Activated naive CD8-positive, alpha-beta T cell treated with anti-CD3 and anti-CD28 coated beads, Interleukin-2, amount 10 ng/mL, durations not matched to agents 7 days and 5 days (primary cell): ENCODE results near the gene THADA. TPM values are rescaled to one million over a fixed set of nuclear protein-coding genes. Genes with fewer than 3 reads are reported as not detected.

ENCODE experiments used
- ATAC-seq: fragments of 150-1000 bp; cut with Tn5 transposase; one replicate; pipeline ENCODE4 v1.10.0; 2021; ENCODE audit warnings: low read depth, moderate library complexity
- POLR2A ChIA-PET: fragments of 350-600 bp; sonication (Branson Sonifier 250); formaldehyde crosslinking; loops from one replicate; lab custom pipeline; 2021; ENCODE audit warnings: antibody characterized with exemption; lab: Charles Lee
- DNase-seq: peaks from one replicate; pipeline ENCODE4 v3.0.0; 2021
- H3K27ac Mint-ChIP-seq: one replicate; pipeline ENCODE4 v1.8.0; 2022; ENCODE audit warnings: mild to moderate bottlenecking, mixed read lengths
- H3K27me3 Mint-ChIP-seq: one replicate; pipeline ENCODE4 v1.8.0; 2022; ENCODE audit warnings: mild to moderate bottlenecking, moderate library complexity, mixed read lengths
- H3K36me3 Mint-ChIP-seq: one replicate; pipeline ENCODE4 v1.8.0; 2021; ENCODE audit warnings: mild to moderate bottlenecking, mixed read lengths
- H3K4me1 Mint-ChIP-seq: one replicate; pipeline ENCODE4 v1.8.0; 2021; ENCODE audit warnings: mixed read lengths
- H3K4me3 Mint-ChIP-seq: one replicate; pipeline ENCODE4 v1.8.0; 2022; ENCODE audit warnings: mild to moderate bottlenecking, moderate library complexity, mixed read lengths
- H3K9me3 Mint-ChIP-seq: one replicate; pipeline ENCODE4 v1.8.0; 2021; ENCODE audit warnings: mixed read lengths
- total RNA-seq, 2 experiments: library from RNA; stranded (reverse); gene quantifications; one replicate each; pipeline ENCODE4 v1.2.3, GENCODE V29; 2021

Gene THADA
- total RNA-seq, 2 experiments from 2014 or later: 30.5 to 30.8 TPM

DNA sequence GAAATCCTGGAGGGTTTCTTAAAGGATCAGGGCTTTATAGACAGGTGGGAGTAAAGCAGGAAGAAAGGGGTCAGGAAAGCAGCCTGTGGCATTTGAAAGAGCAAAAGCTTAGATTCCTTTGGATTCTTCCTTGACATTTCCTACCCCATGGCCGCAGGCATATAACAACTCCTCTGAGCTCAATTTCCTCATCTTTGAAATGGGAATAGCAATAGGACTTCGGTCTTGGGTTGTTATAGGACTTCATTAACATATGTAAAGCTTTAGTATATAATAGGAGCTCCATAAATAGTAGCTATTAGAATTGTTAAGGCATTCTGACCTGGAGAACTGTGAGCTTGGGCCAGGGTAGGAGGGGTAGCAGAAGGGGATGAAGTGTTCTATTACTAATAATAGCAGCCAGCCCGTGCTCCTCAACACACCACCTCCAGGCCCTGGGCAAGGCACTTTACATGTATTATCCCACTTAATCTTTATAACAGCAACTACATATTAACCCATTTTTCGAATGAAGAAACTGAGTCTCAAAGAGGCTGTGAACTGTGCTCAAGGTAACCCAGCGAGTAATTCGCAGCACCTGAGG is 380.1 kb downstream of the THADA start:
- POLR2A ChIA-PET: interaction anchor here (1.1 to 17.2 kb wide), 6 partner anchors 9 to 82 kb away, joined by 3 to 1375 read pairs (median 151); partner anchors contain the start of gene ZFP36L2
- Mint-ChIP-seq H3K27me3 (no peaks in the 10 kb centered on the region), H3K4me1 (peaks cover 37% of the 10 kb centered on the region), H3K4me3 (no peak overlapping the region), H3K36me3 (peaks cover 12% of the 10 kb centered on the region), H3K9me3 (no peaks in the 10 kb centered on the region), H3K27ac (no peak overlapping the region)
- DNase-seq: no peak
- ATAC-seq: no peak

DNA sequence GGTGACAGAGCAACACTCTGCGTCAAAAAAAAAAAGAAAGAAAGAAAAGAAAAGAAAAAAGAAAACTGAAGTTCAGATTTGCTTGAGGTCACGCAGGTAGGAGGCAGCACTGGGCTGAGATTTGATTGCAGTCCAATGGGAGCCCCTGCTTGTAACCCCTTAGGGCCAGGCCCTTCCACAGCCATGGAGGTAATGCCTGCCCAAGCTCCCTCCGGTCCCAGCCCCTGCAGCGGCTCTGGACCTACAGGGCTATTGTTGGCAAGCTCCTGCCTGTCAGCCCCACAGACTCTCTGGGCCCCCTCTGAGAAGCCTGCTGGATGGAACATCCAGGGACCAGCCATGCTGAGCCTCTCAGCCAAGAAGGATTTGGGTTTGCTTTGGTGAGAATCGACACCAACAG is 381.6 kb downstream of the THADA start:
- no peak for DNase-seq
- peaks cover 30% of the 10 kb centered on the region for H3K4me1 Mint-ChIP-seq
- H3K27me3 Mint-ChIP-seq: no peaks in the 10 kb centered on the region
- no peak overlapping the region for H3K27ac Mint-ChIP-seq
- no peak for ATAC-seq
- no peaks in the 10 kb centered on the region for H3K9me3 Mint-ChIP-seq
- peaks cover 11% of the 10 kb centered on the region for H3K36me3 Mint-ChIP-seq
- no peak overlapping the region for H3K4me3 Mint-ChIP-seq
- POLR2A ChIA-PET: interaction anchor here (15.6 to 17.2 kb wide), 2 partner anchors 20 to 47 kb away, joined by 238 to 585 read pairs; no protein-coding TSS in a partner anchor

DNA sequence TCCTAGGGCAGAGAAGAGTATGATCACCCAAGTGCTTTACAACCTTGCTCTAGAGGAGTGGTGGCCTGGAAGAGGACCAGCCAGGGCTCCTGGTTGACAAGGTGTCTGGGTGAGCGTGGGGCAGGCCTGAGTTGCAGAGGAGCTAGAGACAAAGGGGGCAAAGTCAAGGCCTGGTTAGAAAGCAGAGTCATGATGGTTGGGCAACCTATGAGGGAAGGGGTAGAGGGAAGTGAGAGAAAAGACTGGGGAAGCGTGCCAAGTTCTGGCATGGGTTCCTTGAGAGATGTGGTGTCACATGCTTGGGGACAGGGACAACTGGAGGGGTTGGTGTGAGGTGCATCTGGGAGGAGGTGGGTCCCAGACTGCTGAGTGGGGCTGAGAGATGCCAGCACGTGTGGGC is 382.9 kb downstream of the THADA start:
- POLR2A ChIA-PET: interaction anchor here (1.1 to 17.2 kb wide), 3 partner anchors 9 to 45 kb away, joined by 4 to 585 read pairs (median 238); no protein-coding TSS in a partner anchor
- Mint-ChIP-seq H3K9me3 (no peaks in the 10 kb centered on the region), H3K27ac (peak overlapping the region; percentile 64), H3K27me3 (no peaks in the 10 kb centered on the region), H3K4me1 (peaks cover 23% of the 10 kb centered on the region), H3K4me3 (no peak overlapping the region), H3K36me3 (peaks cover 11% of the 10 kb centered on the region)
- no peak for ATAC-seq
- no peak for DNase-seq

DNA sequence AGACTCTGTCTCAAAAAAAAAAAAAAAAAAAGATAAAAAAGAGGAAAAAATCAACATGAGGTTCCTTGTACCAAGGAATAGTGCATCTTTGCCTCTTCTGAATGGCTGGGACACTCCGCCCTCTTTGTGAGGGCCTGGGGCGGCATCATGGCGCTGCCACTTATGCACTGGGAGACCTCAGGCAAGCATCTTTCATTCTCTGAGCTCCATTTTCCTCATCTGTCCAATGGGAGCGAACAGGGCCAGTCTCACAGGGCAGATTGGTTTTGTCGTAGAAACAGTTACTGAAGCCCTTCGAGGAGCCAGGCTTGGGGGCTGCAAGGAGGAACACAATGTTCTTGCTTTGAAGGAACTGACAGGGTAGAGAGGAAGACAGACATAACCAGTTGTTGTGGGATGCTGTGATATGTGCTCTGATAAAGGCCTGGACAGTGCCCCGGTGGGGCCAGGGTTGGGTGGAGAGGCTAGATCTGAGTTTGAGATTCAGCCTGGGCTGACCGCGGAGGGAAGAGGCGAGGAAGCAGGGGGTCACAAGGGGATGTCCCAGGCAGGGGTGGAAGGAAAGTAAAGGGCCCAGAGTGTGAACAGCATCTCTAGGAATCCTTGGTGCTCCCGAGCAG is 383.5 kb downstream of the THADA start:
- no peaks in the 10 kb centered on the region for H3K9me3 Mint-ChIP-seq
- ATAC-seq (no peak), DNase-seq (no peak)
- H3K4me1 Mint-ChIP-seq: peaks cover 21% of the 10 kb centered on the region
- H3K4me3 Mint-ChIP-seq: no peak overlapping the region
- no peaks in the 10 kb centered on the region for H3K27me3 Mint-ChIP-seq
- POLR2A ChIA-PET: interaction anchor here (0.7 to 1.0 kb wide), 2 partner anchors 8 to 13 kb away, joined by 4 to 5 read pairs; no protein-coding TSS in a partner anchor
- peaks cover 9% of the 10 kb centered on the region for H3K36me3 Mint-ChIP-seq
- H3K27ac Mint-ChIP-seq: peak overlapping the region; percentile 52

DNA sequence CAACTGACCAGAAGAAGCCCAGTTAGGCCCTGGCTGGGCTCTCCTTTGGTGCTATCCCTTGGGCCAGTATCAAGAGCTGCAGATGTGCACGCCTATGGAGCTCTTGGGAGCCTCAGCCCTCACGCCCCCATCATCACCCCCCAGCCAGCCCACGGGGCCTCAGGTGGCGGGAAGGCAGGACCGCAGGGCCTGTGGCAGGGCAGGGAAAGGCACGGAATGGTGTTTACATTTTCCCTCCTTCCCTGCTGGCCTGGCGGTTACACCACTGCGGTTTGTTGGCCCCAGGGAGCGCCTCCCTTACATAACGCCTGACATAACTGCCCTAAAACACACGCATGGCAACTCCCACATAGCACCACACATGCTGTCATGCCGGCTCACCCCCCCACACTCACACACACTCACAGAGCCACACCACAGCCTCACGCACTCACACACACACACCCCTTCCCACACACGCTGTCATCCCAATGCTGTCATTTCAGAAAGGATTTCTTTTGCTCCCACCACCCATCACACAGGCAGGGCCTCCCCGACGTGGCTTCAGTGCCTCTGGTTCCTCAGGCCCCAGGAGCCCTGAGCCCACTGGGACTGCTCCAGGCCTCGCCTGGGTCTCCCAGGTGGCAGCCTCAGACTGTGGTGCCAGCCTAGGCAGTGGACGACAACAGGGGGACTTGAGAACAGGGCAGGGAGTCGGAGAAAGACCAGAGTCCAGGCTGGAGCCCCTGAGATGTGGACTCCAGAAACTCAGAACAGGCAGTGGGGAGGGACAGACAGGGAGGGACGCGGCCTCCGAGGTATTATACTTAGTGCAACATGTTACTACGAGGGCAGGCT is 385.2 kb downstream of the THADA start:
- no peak overlapping the region for H3K4me3 Mint-ChIP-seq
- POLR2A ChIA-PET: interaction anchor here (1.0 to 3.6 kb wide), 3 partner anchors 9 to 39 kb away, joined by 3 to 24 read pairs (median 3); no protein-coding TSS in a partner anchor
- no peak for ATAC-seq
- H3K36me3 Mint-ChIP-seq: peaks cover 9% of the 10 kb centered on the region
- no peaks in the 10 kb centered on the region for H3K27me3 Mint-ChIP-seq
- H3K27ac Mint-ChIP-seq: no peak overlapping the region
- peaks cover 21% of the 10 kb centered on the region for H3K4me1 Mint-ChIP-seq
- no peak for DNase-seq
- no peaks in the 10 kb centered on the region for H3K9me3 Mint-ChIP-seq

DNA sequence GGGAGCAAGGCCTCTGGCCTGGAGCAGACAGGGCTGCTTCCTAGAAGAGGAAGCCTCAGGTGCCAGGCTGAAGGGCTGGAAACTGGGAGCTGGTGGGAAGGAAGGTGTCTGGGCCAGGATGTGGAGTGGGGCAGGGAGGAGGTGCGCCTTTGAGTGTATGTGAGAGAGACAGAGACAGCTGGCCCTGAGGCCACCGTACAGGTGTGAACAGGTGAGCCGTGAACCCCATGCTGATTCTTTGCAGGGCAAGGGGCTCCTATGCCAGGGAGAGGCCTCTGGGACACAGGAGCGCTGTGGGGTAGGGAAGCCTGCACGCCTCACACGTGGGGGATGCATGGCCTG is 385.7 kb downstream of the THADA start:
- H3K4me1 Mint-ChIP-seq: peaks cover 21% of the 10 kb centered on the region
- DNase-seq: no peak
- POLR2A ChIA-PET: interaction anchor here (1.0 to 3.6 kb wide), 3 partner anchors 9 to 38 kb away, joined by 3 to 24 read pairs (median 3); no protein-coding TSS in a partner anchor
- no peaks in the 10 kb centered on the region for H3K9me3 Mint-ChIP-seq
- H3K4me3 Mint-ChIP-seq: no peak overlapping the region
- H3K27me3 Mint-ChIP-seq: no peaks in the 10 kb centered on the region
- H3K36me3 Mint-ChIP-seq: peaks cover 9% of the 10 kb centered on the region
- H3K27ac Mint-ChIP-seq: peak overlapping the region; percentile 36
- ATAC-seq: no peak

DNA sequence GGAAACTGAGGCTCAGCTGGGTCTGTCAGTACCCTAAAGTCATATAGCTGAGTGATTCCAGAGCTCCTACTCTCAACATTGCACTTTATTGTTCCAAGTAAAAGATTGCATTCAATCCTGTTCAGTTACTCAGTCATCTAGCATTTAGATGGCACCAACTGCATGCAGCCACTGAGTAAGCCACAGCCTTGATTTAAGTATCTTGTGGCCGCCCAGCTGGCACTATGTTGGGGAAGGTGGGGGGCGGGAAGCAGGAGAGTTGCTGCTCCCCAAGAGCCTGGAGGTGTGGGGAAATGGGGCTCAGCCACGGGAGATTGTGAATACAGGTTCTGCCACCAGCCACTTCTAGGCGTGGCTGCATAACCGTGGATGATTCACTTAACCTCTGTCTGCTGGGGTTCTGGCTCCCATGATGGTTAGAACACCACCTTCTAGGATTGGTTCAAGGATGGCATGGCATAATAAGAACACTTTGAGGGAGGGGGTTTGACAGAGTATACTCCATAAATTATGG is 386.6 kb downstream of the THADA start:
- no peaks in the 10 kb centered on the region for H3K27me3 Mint-ChIP-seq
- DNase-seq (no peak), ATAC-seq (no peak)
- no peak overlapping the region for H3K4me3 Mint-ChIP-seq
- H3K27ac Mint-ChIP-seq: no peak overlapping the region
- H3K9me3 Mint-ChIP-seq: no peaks in the 10 kb centered on the region
- H3K36me3 Mint-ChIP-seq: peaks cover 9% of the 10 kb centered on the region
- peaks cover 21% of the 10 kb centered on the region for H3K4me1 Mint-ChIP-seq
- POLR2A ChIA-PET: interaction anchor here (1.0 to 3.6 kb wide), 2 partner anchors 10 to 31 kb away, joined by 3 to 24 read pairs; no protein-coding TSS in a partner anchor

DNA sequence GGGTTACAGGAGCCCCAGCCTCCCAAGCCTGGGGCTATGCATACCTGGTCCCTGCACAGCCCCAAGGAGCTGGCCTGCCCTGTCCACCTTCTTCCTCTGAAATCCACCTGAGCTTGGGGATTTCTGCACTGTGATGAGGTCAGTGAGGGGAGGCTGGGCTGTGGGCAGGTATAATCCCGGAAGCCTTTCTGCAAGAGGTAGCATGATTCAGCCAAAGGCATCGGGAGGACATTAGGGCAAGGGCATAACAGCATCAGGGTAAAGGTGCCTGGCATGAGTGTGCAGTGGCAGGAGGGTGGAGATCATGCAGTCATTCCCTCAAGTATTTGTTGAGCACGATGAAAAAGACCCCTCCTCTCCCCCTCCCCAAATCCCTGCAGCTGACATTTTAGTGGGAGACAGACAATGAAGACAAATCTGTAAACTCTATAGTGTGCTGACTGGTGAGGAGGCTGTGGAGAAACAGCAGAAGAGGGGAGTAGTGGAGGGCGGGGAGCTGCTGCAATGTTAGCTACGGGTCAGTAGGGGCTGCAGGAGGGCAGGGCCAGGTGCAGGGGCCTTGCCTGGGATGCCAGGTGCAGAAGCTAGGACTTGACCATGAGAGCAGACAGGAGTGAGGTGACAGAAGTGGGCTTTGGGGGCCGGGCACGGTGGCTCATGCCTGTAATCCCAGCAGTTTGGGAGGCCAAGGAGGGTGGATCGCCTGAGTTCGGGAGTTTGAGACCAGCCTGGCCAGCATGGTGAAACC is 388.1 kb downstream of the THADA start:
- Mint-ChIP-seq H3K27ac (peak overlapping the region; percentile 48), H3K36me3 (peaks cover 8% of the 10 kb centered on the region), H3K4me3 (no peak overlapping the region), H3K27me3 (no peaks in the 10 kb centered on the region), H3K9me3 (no peaks in the 10 kb centered on the region), H3K4me1 (peaks cover 19% of the 10 kb centered on the region)
- POLR2A ChIA-PET: interaction anchor here (0.7 to 3.6 kb wide), 4 partner anchors 12 to 33 kb away, joined by 3 to 24 read pairs (median 4); no protein-coding TSS in a partner anchor
- DNase-seq (no peak), ATAC-seq (peak; percentile 23)

DNA sequence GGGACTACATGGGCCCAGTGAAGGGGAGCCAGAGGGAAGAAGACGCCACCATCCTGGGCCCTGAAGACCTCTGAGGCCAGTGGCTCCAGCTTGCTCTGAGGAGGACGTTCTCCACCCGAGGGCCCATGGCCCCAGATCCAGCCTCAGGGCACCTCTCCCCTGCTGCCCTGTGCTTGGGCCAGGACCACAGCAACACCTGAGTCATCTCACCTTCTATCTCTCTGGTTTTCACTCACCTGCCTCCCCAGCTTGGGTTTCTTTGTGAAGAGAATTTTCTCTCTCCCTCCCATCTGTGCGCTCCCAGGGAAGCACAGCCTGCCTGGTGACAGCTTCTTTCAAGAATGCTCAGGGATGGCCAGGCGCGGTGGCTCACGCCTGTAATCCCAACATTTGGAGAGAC is 389.2 kb downstream of the THADA start:
- ATAC-seq (no peak), DNase-seq (no peak)
- Mint-ChIP-seq H3K9me3 (peaks cover 1% of the 10 kb centered on the region), H3K4me1 (peaks cover 19% of the 10 kb centered on the region), H3K36me3 (peaks cover 5% of the 10 kb centered on the region), H3K27me3 (no peaks in the 10 kb centered on the region), H3K4me3 (no peak overlapping the region), H3K27ac (no peak overlapping the region)
- POLR2A ChIA-PET: interaction anchor here (1.3 to 8.3 kb wide), 2 partner anchors 13 to 19 kb away, joined by 3 to 55 read pairs; no protein-coding TSS in a partner anchor

DNA sequence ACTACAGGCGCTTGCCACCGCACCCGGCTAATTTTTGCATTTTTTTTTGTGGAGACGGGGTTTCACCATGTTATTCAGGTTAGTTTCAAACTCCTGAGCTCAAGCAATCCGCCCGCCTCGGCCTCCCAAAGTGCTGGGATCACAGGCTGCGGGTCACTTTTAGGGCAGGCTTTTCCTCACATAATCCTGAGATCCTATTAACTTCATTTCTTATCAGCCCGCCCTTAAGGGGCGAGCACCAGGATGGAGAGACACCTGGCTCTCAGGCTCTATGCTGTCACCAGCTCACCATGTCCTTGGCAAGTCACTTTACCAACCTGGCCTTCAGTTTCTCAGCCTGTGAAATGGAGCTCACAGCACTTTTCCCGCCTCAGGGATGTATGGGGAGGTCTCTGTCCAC is 392.5 kb downstream of the THADA start:
- POLR2A ChIA-PET: interaction anchor here (1.1 to 8.3 kb wide), 3 partner anchors 9 to 21 kb away, joined by 4 to 55 read pairs (median 7); no protein-coding TSS in a partner anchor
- Mint-ChIP-seq H3K27ac (no peak overlapping the region), H3K36me3 (no peaks in the 10 kb centered on the region), H3K27me3 (no peaks in the 10 kb centered on the region), H3K4me3 (no peak overlapping the region), H3K9me3 (peaks cover 1% of the 10 kb centered on the region), H3K4me1 (peaks cover 27% of the 10 kb centered on the region)
- no peak for ATAC-seq
- no peak for DNase-seq

DNA sequence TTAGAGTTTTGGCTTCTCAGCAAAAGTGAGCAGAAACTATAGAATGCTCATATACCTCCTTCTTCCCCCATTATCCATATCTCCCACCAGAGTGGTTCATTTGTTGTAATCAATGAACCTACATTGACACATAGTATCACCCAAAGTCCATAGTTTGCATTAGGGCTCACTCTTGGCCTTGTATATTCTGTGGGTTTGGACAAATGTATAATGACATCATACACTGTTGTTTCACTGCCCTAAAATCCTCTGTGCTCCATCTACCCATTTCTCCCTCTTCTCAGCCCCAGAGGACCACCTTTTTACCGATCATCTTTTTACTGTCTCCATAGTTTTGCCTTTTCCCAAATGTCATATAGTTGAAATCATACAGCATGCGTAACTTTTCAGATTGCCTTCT is 393.5 kb downstream of the THADA start:
- Mint-ChIP-seq H3K36me3 (no peaks in the 10 kb centered on the region), H3K4me1 (peaks cover 27% of the 10 kb centered on the region), H3K27me3 (no peaks in the 10 kb centered on the region), H3K9me3 (peaks cover 1% of the 10 kb centered on the region), H3K4me3 (no peak overlapping the region), H3K27ac (peak overlapping the region; percentile 14)
- POLR2A ChIA-PET: interaction anchor here (1.1 to 8.3 kb wide), 4 partner anchors 10 to 28 kb away, joined by 3 to 55 read pairs (median 4); no protein-coding TSS in a partner anchor
- no peak for ATAC-seq
- no peak for DNase-seq

DNA sequence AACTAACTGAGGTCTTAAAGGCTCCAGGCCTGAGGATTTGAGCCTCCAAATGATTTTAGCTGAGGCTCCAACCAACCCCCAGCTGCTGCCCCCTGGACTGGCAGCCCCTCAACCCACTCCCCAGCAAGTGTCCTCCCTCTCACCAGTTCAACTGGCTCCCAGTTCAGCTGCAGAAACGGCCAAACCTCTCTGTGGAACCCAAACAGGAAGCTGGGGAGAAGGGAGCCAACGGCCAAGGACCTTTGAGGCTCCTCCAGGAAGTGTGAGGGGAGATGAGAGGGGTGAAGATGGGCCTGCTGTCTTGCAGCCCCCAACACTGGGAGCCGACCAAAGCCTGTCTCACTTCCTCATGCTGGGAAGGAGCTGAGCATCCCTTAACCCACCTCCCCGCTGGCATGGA is 394.3 kb downstream of the THADA start:
- DNase-seq (no peak), ATAC-seq (no peak)
- H3K4me3 Mint-ChIP-seq: peak overlapping the region; percentile 10
- peaks cover 35% of the 10 kb centered on the region for H3K4me1 Mint-ChIP-seq
- POLR2A ChIA-PET: interaction anchor here (0.8 to 8.3 kb wide), 6 partner anchors 9 to 67 kb away, joined by 3 to 55 read pairs (median 3); partner anchors contain the start of gene ZFP36L2
- no peaks in the 10 kb centered on the region for H3K27me3 Mint-ChIP-seq
- H3K36me3 Mint-ChIP-seq: peaks cover 2% of the 10 kb centered on the region
- peaks cover 1% of the 10 kb centered on the region for H3K9me3 Mint-ChIP-seq
- peak overlapping the region; percentile 72 for H3K27ac Mint-ChIP-seq
